ENCODE results near the gene SEMA3D.

SEMA3D gene

DNA sequence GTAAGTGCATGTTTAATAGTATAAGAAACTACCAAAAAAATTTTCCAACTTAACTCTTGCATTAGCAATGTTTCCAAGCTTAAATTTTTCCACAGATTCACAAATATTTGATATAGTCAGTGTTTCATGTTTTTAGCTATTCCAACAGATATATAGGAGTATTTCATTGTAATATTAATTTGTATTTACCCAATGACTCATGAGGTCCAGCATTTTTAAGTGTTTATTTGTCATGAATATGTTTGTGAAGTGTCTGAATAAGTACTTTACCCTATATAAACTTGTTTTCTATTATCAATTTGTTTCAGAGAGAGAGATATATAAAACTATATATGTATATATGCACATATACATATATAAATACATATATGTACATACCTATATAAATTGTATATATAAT lies 71.0 kb downstream of the SEMA3D start:
- no peak for DNase-seq

DNA sequence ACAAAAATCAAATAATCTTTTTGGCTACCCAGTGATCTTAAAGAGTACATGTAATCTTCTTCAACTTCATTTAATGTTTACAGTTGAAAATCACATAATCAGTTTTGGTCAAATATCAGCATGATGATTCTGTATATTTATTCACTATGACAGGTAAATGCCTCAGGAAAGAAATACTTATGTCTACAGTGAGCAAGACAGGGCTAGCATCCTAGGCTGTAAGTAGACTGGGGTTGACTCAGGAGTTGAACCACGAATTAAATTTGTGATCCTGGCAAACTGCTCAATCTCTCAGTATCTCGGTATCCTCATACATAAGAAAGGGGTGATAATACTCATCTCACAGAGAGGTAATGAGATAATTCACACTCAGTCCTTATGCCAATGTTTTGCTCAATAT lies 71.8 kb downstream of the SEMA3D start:
- no peak for DNase-seq

DNA sequence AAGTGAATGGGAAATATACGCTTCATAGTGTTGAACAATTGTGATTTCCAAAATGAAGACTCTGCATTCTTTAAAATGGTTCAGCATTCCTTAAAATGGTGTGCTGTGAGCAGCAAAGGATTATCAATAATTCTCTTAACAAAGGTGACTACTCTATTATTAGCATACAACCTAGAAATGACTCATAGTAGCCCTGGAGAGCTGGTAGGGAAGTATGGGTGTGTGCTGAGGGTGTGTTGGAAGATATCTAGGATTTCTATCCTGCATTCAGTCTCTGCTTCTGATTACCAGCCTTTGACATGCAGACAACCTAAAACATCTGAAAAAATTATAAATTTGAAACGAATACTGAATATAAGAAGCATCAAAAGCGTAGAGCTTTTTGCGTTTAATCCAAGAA lies 72.5 kb downstream of the SEMA3D start:
- DNase-seq = no peak

DNA sequence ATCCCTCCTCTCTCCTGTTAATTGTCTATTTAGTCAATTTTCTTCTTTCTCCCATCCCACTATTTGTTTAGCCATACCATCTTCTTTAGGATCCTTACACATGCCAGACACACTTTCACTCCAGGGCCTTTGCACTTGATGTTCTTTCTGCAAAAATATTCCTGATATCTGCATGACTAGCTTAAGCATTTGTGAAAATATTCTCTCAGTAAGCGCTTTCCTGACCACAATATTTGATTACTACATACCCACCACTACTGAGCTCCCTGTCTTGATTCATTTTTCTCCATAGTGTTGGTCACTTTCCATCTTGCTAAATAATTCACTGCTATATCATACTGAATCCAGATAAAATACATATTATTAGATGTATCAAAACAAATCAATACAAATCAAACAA lies 75.1 kb downstream of the SEMA3D start:
- no peak for DNase-seq

DNA sequence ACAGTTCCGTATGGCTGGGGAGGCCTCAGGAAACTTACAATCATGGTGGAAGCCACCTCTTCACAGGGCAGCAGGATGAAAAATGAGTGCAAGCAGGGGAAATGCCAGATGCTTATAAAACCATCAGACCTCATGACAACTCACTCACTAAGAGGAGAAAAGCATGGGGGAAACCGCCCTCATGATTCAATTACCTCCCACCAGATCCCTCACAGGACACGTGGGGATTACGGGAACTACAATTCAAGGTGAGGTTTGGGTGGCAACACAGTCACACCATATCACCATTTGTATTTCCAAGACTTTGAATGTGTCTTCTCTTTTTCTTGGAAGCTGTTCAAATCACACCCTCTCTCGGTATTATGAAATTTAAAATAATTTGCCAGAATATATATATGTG lies 80.1 kb downstream of the SEMA3D start:
- DNase-seq = no peak

DNA sequence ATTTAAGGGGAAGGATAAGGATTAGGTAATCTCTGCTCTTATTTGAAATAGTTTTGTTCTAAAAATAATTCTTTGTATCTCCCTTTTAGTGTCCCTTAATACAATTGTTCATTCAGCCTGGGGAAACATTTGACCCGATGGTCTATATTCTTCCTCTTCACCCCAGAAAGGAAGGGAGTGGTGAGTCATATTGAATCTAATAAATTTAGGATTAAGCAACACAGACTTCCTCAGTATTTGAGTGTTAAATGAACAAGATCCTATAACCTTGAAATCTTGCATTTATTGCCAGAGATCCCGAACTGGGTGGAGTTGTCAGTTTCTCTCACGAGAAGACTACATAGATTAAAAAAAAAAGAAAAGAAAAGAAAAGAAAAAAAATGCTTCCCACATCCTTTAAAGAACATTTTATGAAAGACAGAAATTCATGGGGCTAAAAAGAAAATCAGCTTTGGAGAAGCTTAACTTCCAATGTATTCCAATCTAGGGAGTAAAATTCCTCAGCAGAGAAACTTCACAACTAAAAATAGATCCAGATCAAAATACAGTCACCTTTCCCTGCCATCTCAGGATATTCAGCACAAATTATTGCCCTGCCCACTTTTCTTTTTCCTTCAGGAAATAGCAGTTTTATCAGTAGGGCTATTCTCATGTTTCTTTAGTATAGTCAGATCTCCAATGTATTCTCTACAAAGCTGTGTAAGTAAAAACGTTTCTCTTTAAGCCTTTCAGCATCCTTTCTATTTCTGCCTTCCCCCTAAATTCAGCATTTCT lies 82.2 kb downstream of the SEMA3D start:
- DNase-seq = no peak

DNA sequence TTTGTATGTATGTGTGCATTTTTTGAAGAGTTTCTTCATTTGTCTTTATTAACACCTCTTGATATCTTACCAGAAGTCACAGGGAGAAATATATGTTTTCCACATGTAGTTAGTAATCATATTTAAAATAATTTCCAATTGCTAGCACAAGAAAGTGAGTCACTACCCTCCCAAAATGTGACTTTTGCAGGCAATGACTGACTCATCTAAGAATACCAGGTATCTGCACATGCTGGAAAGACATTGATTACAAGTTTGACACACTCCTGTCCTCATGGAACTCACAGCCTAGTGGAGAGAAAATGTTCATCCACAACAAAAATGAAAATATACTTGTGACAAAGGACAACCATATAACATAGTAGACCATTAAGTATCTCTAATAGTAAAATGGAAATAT lies 82.9 kb downstream of the SEMA3D start:
- no peak for DNase-seq

DNA sequence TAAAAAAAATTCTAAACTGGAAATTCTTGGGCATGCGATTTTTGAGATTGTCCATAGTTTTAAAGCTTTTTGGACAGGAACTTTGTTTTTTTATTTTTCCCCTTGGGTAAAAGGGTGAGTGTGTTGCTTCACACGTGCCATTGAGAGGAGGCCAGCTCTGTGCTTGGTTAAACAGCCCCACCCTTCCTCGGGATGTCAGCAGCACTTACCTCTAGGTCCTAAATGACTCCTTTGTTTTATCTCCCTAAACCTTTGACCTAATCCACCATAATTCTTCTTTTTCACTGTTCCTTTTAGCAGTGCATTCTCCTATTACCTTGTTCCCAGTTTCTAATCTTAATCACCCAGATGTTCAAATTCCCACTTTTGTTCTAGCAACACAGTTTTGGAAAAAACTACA lies 83.5 kb downstream of the SEMA3D start:
- no peak for DNase-seq

DNA sequence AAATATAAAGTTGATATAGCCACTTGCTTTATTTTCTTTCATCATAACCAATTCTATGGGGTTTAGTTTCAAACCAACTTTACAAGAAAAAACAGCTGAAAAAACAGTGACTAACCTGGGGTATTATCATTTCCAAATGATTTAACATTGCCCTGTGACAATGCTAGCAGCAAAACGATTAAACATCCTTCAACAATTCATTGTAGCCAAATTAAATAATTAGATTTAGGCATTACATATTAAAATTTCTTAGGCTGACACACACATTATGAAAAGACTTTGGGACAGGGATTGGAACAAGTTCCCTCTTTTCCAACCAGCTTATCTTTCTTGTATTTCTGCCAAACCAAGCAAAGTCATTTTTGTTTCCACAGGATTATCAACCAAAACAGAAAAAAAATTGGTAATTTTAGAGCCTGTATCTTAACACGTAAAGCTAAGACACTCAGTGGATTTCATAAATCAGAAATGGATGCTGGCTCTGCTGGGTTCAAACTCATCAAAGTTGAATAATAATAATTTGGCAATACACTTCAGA lies 84.0 kb downstream of the SEMA3D start:
- no peak for DNase-seq

DNA sequence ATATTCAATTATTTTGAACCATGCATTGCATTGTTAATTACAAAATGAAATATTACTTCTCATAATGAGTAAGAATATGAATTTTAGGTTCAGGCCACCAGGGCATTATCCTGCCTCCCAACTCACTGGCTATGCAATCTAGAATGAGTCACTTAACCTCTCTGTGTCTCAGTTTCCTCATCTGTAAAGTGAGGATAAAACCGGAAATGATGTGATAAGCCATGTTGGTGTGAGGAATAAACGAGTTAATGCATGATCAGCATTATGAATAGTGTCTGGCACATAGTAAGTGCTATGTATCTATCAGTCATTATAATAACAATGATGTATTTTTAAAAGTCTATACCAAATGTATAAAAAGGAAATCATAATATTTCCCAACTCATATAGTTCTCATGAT lies 85.5 kb downstream of the SEMA3D start:
- no peak for DNase-seq

DNA sequence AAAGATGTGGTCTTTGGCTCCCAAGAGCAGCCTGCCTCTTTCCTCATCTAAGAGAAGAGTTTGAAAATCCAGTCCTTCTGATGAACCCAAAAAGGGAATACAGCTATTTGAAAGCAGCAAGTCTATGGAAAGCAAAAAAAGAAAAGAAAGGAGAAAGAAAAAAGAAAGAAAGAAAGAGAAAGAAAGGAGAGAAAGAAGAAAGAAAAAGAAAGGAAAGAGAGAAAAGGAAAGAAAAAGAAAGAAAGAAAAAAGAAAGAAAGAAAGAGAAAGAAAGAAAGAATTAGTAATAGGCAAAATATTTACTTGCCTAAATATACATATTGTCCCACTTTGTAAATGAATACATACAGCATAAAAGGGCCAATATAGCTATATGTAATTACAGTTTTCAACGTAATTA lies 89.0 kb downstream of the SEMA3D start:
- DNase-seq = no peak

DNA sequence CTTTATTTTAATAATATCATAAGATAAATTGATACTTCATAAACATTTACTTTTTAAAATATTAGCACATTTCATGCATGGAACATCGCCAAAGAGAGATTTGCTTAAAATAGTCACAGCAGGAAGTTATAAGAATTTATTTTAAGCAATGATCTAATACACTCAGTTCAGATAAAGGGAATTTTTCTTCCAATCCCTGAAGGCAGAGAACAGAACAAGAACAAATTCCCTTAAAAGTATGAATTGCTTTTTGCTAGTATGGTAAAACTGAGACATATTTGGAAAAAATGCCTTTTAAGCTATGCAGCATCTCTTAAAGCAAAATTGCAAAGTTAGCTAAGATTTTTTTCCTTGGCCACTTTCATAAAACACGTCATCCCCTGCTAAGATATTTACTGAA lies 91.0 kb downstream of the SEMA3D start:
- no peak for DNase-seq

DNA sequence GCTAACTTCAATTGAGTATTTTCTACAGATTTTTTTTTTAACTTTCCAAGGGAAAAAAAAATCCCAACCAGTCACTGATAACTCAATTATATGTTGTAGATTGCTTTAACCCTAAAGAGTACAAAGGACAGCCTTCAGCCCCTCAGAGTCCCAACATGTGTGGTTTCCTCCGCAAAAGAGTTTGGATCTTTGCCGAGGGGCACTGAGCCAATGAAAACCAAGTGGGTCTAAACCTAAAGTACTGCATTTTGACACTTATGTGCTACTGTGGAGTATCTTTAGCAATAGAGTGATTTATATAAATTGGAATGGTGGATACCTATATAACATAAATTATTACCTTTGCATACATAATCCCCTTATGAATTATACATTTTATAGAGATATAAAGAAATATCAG lies 91.5 kb downstream of the SEMA3D start:
- DNase-seq = no peak

DNA sequence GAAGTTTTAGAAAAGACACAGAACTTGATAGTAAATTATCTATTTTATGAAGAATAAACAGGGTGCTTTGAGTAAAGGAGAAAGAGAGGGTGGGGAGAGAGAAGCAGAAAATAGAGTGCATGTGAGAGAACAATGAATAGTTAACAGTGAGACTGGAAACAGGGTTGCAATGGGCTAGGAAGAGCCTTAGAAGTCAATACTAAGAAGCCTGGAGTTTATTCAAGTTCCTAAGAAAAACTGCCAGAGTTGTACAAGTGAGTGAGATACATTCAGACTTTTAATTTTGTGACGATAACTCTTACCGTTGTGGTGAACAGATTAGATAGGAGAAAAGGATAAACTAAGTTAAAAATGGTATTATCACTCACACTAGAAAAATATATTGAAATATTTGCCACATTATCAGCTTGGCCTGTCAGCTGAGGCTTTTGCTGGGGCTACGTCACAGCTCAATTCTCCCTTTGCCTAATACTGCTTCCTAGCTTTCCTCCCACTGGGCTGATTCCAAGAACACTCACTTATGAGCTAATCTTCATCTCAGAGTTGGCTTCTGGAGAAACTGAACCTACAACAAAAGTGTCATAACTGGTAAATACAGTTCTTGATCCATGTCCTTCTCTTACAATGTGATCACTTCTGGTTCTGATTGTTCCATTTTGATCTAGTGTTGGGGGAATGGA lies 92.7 kb downstream of the SEMA3D start:
- no peak for DNase-seq

DNA sequence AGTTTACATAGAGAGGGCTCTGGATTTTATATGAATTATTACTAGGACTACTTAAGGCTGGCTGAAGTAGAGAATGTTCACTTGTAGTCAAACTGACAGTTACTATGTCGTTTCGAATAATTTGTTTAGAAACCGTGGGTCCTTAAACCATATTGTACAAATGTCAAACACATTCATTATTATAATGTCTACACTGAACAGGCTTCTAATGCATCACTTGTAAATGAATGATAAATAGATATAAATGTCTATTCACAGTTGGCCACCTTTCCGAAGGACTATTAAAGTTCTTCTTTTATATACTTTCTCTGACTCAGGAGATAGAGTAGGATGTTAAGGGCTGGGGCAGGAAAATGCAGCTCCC lies 95.3 kb downstream of the SEMA3D start:
- no peak for DNase-seq

DNA sequence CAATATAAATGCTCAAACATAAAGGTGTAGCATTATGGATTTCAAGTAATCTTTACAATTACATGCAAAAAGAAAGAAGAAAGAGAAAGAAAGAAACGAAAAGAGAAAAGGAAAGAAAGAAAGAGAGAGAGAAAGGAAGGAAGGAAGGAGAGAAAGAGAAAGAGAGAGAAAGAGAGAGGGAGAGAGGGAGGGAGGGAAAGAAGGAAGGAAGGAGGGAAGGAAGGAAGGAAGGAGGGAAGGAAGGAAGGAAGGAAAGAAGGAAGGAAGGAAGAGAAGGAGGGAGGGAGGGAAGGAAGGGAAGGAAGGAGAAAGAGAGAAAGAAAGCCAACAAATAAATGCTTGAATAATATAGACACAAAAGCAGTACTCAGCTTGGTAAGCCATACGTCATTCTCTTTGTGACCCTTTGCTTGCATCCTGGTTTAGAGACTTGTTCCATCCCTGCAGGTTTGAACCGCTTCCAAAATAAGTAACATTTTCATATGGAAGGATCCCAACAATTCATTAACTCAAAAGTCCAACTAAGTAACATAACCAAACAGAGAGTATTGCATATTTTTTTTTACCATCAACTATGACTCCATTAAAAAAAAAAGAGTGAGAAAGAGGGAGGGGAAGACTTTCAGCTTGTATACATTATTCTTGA lies 95.8 kb downstream of the SEMA3D start:
- DNase-seq = no peak

DNA sequence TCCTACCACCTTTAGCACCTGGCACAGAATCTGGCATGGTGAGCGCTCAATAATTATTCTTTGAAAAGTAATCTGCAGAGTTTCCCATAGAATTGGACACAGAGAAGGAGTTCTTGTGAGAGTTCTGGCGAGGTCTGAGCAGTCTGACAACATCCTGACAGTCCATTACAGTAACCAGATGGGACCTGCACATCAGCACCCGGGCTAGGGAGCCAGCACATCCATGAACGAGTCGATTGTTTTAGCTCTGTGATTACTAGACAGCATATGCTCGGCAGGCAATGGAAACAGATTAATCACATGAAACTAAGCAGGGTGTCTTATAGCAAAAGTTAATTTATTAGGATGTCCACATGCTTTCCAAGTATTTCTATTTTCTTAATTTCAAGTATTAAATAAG lies 96.7 kb downstream of the SEMA3D start:
- DNase-seq = no peak

DNA sequence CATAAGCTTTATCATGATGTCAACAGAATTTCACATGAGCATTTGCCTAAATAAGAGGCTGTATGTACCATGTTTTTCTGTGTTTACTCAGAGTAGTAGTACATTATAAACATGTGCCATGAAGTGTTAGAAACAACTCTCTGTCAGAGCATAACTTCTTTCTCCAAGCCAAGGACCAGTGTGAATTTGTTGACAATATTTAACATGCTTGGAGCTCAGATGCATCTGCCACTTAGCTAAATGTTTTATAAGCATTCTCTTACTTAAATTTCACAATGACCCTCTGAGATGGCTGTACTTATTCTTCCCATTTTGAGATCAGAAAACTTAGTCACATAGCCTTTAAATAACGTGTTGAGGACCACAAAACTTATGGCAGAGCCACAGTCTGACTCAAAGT lies 105.0 kb downstream of the SEMA3D start:
- no peak for DNase-seq

DNA sequence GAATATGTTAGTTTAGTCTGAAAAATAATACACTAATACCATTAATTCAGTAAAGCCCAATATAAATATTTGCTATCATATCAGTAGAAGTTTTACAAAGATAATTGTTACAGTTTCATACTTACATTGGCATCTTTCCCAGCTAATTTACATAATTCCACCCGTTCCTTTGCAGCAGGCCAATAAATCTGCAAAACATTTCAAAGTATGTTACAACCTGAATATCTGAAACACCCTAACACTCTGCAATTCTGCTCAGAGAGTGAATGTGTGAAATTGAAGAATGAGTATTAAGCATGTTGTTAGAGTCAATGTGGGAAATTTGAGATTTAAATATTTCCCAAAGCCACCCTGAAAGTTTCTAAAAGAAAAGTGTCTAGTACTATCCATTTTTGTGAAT lies 105.5 kb downstream of the SEMA3D start:
- DNase-seq = no peak

DNA sequence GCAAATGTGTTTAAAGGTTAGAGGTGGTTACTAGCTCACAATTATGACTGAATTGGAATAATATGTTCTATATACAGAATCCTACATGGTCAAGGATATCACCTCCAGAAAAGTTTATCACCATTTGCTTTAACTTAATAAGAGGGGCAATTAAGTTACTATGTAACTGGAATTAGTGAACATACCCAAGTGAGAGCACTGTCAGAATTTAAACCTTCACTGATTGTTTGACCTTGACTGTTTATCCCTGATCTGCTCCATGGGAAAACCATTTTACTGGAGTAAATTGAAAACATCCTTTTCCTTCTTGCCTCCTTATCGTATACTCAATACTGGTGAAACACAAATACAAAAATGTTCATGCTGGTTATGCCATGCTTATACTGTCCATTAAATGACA lies 107.4 kb downstream of the SEMA3D start:
- DNase-seq = no peak

DNA sequence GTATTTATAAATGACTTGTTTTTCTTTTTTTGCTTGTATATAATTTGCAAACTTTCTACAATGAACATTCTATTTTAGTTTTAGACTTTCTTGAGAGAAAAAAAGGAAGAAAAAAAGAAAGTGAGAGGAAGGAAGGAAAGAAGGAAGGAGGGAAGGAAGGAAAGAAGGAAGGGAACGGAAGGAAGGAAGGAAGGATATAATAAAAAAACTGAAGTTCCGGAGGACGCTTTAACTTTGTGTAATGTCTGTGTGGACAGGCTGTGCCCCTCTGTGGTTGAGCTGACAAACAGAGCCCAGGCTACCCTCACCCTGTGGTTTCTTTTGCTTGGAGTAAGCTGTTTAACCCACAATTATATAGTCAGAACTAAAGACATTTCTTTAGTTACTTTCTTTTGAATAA lies 108.7 kb downstream of the SEMA3D start:
- no peak for DNase-seq

DNA sequence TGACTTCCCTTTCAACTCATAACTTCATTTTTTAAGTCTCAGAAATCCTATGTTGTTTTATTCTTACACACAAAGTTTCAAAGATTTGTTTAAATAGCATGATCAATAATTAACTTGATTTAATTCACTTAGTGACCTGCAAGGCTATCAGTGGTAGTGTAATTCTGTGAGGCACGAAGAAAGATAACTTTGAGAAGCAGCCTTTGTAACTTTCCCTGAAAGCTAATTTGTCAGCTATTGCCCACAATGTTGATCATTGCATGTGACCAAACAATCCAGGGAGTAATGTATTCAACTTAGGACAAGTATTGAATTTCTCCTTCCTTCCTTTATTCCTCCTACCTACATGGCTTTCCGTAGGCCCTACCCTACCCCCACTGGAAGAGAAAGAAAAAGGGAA lies 111.0 kb downstream of the SEMA3D start:
- DNase-seq = no peak

DNA sequence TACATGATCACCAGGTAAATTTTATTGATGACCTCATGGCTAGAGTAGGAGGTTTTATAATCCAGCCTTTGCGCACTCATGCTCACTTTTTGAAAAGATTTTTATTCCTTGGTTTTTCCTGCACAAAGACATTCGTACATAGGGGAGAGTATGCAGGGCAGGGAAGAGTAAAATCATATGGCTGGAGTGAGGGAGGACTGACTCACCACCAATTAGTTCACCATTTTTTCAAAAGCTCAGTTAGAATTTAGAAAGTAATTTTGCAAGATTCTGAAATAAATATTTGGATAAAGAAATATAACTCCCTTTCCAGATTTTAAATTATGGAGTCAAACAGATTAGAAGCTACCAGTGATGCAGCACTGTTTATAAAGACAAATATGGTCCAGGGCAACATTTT lies 111.9 kb downstream of the SEMA3D start:
- DNase-seq = no peak

DNA sequence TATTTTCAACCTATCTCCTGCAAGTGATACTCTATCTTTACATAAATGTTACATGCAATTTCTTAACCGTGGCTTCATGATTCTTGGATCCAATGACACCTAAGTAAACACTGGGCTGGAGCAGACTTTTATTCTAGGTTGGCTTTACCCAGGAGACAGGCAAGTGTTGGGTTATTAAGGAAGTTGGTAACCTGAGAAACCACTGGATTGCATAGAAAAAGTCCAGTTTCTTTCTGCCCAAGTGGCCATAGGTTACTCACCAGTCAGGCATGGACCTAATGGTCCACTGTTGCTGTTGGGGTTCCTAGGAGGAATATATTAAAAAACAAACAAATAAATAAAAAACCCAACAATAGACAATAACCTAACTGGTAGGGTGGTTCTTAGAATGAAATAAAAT lies 112.8 kb downstream of the SEMA3D start:
- DNase-seq = no peak

Measured in NCI-H2029 (cell line).